Mucosa of descending colon (tissue), 3 donors: ENCODE measurements around the gene PBX1. TPM values are rescaled to one million over a fixed set of nuclear protein-coding genes. Genes with fewer than 3 reads are reported as not detected.

Experiments
- ATAC-seq: fragments of 200-7000 bp; cut with Tn5 transposase; one replicate; pipeline ENCODE4 v1.9.1; 2020; ENCODE audit warnings: mild to moderate bottlenecking, moderate library complexity
- DNase-seq, 3 donors: peaks; one replicate each; pipeline ENCODE4 v3.0.0-alpha.2; 2020
- H3K36me3 ChIP-seq: fragments of 200-600 bp; one replicate; pipeline ENCODE4 v1.8.0; 2021; ENCODE audit warnings: low read depth, mild to moderate bottlenecking
- H3K4me1 ChIP-seq: fragments of 200-600 bp; one replicate; pipeline ENCODE4 v1.8.0; 2021; ENCODE audit warnings: low read depth, mild to moderate bottlenecking
- H3K4me3 ChIP-seq: fragments of 200-600 bp; one replicate; pipeline ENCODE4 v1.8.0; 2021; ENCODE audit warnings: mild to moderate bottlenecking
- H3K9me3 ChIP-seq: fragments of 200-600 bp; one replicate; pipeline ENCODE4 v1.8.0; 2021; ENCODE audit warnings: mild to moderate bottlenecking
- intact Hi-C, 2 donors: fragments of 100-400 bp; cut with DNase I in 1 of 2; cut with micrococcal nuclease in 1 of 2; formaldehyde crosslinking; loops; one replicate each; pipeline versions ENCODE4 v1.11.0 to v1.11.1; 2022; cut with DNase I, micrococcal nuclease
- total RNA-seq, 3 donors: library from RNA; stranded (reverse); fragmentation: NEBNext Ultra II Directional in 2 of 3; extraction: Animal tissue kit (Norgen Biotek cat#: 25700) in 2 of 3; gene quantifications; one replicate each; pipeline versions ENCODE4 v1.2.1 to v1.2.4, GENCODE V29; 2021 to 2023
- TF ChIP-seq, protein P1 (sequence below): fragments of 200-600 bp; IDR thresholded peaks from one replicate; pipeline ENCODE4 v1.8.0; 2022; ENCODE audit warnings: antibody characterized with exemption, mild to moderate bottlenecking
- donor health status: DM: no; HTN: no; CAD: no; lungs with moderate emphysema.
- donor health status: DM: no; HTN: no; CAD: no.
- donor health status: DM: no; HTN: yes; CAD: no.

The PBX1 gene
- total RNA-seq, 3 donors from 2014 or later, result 52.6 to 182 (median 82.8) TPM

DNA sequence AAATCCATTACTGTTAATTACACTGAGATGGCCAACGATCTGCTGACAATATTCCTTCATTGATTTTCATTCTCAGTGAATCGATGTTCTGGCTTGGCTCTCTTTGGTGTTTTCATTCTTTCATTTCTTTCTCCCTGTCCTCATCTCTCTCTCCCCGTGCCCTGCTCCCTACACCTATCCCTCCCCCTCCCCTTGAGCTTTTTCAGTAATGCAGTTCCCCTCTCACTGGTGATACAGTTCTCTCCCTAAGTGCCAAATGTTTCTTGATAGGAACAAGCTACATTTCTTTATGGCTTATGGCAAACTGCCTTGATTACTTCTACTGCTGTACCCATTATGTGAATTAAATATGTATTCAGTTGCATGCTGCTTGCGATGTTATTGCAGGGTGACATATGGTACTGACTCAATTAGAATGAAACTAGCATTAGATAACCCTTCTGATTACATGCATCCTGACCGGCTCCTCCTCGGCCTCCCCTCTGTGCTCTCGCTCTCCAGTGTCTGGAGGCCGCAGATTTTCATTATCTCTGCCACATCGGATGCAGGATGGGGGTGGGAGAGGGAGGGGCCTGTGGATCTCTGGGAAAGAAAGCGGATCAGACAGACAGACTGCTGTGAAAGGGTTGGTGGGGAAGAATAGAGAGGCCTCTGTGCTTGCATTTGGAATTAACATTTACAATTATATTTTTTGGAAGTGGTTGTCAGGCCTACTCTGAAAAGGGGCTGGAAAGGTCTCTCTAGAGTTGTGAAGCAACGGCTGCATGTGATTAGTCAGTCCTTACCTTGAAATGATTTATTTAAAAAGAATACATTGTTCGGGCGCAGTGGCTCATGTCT is 130.9 kb downstream of the PBX1 start:
- Histone ChIP-seq H3K36me3 (no peaks in the 10 kb centered on the region), H3K4me3 (no peak overlapping the region), H3K4me1 (no peaks in the 10 kb centered on the region), H3K9me3 (no peaks in the 10 kb centered on the region)
- ATAC-seq, result no peak
- intact Hi-C loops, result no loop called here
- no peak for DNase-seq
- TF ChIP-seq, protein P1, sequence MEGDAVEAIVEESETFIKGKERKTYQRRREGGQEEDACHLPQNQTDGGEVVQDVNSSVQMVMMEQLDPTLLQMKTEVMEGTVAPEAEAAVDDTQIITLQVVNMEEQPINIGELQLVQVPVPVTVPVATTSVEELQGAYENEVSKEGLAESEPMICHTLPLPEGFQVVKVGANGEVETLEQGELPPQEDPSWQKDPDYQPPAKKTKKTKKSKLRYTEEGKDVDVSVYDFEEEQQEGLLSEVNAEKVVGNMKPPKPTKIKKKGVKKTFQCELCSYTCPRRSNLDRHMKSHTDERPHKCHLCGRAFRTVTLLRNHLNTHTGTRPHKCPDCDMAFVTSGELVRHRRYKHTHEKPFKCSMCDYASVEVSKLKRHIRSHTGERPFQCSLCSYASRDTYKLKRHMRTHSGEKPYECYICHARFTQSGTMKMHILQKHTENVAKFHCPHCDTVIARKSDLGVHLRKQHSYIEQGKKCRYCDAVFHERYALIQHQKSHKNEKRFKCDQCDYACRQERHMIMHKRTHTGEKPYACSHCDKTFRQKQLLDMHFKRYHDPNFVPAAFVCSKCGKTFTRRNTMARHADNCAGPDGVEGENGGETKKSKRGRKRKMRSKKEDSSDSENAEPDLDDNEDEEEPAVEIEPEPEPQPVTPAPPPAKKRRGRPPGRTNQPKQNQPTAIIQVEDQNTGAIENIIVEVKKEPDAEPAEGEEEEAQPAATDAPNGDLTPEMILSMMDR, result no peak

DNA sequence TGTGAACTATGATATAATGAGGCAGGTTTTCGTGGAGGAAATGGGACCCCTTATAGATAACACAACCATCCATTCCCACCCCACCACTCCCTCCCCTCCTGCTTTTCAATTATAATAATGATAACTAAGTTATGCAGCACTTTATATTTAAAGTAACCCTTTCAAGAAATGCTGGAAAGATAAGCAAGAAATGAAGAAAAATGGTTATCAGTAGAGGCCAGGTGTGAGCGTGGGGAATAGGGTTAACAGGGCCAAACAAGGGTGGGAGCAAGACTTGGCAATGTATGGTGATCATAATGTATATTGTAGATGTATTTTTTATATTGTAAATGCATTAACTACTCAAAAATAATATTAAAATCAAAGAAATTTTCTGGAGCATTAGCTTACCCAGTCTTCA is 133.4 kb downstream of the PBX1 start:
- TF ChIP-seq, protein P1, result no peak
- H3K4me3 ChIP-seq, result no peak overlapping the region
- DNase-seq, result no peak
- H3K36me3 ChIP-seq, result no peaks in the 10 kb centered on the region
- intact Hi-C loops, result no loop called here
- H3K4me1 ChIP-seq, result no peaks in the 10 kb centered on the region
- H3K9me3 ChIP-seq, result no peaks in the 10 kb centered on the region
- no peak for ATAC-seq

DNA sequence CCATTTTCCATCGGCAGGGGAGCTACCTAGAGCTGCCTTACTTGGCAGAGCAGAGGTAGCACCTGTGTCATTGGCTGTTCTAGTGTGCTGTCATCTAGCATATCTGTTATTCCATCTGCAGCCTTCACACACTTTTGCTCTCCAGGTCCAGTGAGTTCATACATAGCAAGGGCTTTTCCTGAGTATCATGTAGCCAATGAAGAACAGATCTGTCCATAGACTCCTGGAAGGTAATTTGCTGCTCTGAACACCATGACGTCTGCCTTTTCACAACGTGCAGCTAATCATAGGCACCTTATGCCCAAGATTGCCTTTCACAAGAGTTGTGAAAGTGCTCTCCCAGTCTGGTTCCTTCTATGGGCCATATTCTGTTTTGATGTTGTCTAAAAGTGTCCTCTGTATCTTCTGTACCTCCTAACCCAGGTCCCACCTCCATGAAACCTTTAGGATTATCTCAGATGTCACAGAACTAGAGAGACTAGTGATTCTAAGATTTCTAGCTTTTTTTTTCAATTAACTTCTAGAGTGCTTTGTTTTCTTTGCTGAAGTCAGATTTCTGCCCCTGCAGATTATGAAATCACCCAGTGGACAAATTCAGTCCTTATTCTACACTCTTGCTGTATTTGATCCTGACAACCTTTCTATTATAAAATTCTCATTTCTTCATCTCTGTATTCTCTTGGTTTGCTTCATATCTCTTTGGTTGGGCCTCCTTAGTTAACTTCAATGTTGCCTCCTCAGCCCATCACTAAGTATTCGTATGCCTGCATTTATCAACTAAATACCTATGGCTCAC is 134.8 kb downstream of the PBX1 start:
- no peak for ATAC-seq
- Histone ChIP-seq H3K9me3 (no peaks in the 10 kb centered on the region), H3K4me3 (no peak overlapping the region), H3K4me1 (no peaks in the 10 kb centered on the region), H3K36me3 (no peaks in the 10 kb centered on the region)
- intact Hi-C loops, result no loop called here
- TF ChIP-seq, protein P1, result no peak
- no peak for DNase-seq

DNA sequence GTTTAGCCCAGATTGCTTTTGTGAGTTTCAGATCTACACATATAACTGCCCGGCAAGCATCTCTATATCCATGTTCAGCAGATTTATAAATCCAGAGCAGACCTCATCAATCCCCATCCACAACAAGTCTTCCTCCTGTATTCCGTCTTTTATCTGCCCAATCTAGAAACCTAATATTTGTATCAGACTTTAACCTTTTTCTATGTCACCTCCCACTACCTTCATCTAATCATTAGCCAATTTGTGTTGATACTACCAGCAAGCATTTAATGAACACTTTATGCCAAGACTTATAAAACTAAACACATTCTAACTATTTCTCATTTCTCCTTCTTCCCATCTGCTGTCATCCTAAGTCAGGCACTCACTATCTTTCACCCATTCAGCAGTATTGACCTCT is 135.5 kb downstream of the PBX1 start:
- H3K4me1 ChIP-seq, result no peaks in the 10 kb centered on the region
- DNase-seq, result no peak
- no peak overlapping the region for H3K4me3 ChIP-seq
- ATAC-seq, result no peak
- intact Hi-C loops, result no loop called here
- TF ChIP-seq, protein P1, result no peak
- H3K36me3 ChIP-seq, result no peaks in the 10 kb centered on the region
- no peaks in the 10 kb centered on the region for H3K9me3 ChIP-seq

DNA sequence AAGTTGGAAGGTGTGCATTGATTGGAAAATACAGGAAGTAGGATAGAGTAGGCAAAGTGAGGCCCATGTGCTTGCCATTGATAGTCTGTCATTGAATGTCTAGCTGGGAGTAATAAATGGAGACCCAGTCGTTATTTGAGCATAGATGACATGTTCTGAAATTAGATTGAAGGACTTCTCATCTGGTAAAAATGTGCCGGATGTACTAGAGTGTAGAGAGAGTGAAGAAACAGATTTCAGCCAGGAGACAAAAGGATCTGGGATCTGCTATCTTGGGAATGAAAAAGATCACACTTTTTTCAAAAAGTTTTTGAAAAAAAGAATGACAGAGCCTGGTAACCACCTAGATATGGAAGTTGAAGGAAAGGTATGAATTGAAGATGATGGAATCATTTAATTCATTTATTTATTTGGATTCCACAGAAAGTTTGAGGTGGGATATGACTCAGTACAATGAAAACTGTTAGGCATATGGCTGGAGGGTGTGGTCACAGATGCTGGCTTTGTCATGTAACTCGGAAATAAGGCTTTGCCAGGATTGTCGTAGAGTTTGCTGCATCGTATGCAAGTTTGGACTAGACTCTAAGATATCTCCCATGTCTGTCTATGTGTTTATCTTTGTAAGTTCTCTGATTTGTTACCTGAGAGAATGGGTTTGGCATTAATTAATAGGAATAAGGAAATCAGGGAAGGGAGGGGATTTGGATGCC is 137.1 kb downstream of the PBX1 start:
- DNase-seq (no peak), ATAC-seq (no peak)
- TF ChIP-seq, protein P1, result no peak
- H3K36me3 ChIP-seq, result no peaks in the 10 kb centered on the region
- H3K4me3 ChIP-seq, result no peak overlapping the region
- intact Hi-C loops, result no loop called here
- no peaks in the 10 kb centered on the region for H3K4me1 ChIP-seq
- H3K9me3 ChIP-seq, result no peaks in the 10 kb centered on the region
